ENCODE results near the gene CDS2.

Gene CDS2

DNA sequence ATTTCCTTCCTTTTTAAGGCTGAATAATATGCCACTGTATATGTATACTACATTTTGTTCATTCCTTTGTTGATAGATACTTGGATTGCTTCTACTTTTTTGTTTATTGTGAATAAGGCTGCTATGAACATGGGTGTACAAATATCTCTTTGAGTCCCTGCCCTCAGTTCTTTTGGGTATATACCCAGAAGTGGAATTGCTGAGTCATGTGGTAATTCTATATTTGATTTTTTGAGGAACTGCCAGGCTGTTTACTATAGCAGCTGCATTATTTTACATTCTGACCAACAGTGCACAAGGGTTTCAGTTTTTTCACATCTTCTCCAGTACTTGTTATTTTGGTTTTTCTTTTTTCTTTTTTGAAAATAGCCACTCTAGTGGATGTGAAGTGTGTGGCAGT, 34.1 kb downstream of the CDS2 start:
- ATAC-seq, result no peak
- TF ChIP-seq, protein P1, sequence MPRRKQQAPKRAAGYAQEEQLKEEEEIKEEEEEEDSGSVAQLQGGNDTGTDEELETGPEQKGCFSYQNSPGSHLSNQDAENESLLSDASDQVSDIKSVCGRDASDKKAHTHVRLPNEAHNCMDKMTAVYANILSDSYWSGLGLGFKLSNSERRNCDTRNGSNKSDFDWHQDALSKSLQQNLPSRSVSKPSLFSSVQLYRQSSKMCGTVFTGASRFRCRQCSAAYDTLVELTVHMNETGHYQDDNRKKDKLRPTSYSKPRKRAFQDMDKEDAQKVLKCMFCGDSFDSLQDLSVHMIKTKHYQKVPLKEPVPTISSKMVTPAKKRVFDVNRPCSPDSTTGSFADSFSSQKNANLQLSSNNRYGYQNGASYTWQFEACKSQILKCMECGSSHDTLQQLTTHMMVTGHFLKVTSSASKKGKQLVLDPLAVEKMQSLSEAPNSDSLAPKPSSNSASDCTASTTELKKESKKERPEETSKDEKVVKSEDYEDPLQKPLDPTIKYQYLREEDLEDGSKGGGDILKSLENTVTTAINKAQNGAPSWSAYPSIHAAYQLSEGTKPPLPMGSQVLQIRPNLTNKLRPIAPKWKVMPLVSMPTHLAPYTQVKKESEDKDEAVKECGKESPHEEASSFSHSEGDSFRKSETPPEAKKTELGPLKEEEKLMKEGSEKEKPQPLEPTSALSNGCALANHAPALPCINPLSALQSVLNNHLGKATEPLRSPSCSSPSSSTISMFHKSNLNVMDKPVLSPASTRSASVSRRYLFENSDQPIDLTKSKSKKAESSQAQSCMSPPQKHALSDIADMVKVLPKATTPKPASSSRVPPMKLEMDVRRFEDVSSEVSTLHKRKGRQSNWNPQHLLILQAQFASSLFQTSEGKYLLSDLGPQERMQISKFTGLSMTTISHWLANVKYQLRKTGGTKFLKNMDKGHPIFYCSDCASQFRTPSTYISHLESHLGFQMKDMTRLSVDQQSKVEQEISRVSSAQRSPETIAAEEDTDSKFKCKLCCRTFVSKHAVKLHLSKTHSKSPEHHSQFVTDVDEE (CRISPR knock-in tag; IDR thresholded peaks at IDR 0.05), result no peak
- TF ChIP-seq BACH2 (CRISPR knock-in tag; IDR thresholded peaks at IDR 0.05; ENCODE audit: borderline replicate concordance), result no peak
- TF ChIP-seq ZNF8 (CRISPR knock-in tag; IDR thresholded peaks at IDR 0.05), result no peak
- TF ChIP-seq ZFP3 (CRISPR knock-in tag; IDR thresholded peaks at IDR 0.05), result no peak
- no peak for TF ChIP-seq ZNF565 (CRISPR knock-in tag; conservative IDR thresholded peaks at IDR 0.05; ENCODE audit: low read depth)
- TF ChIP-seq, protein P2, sequence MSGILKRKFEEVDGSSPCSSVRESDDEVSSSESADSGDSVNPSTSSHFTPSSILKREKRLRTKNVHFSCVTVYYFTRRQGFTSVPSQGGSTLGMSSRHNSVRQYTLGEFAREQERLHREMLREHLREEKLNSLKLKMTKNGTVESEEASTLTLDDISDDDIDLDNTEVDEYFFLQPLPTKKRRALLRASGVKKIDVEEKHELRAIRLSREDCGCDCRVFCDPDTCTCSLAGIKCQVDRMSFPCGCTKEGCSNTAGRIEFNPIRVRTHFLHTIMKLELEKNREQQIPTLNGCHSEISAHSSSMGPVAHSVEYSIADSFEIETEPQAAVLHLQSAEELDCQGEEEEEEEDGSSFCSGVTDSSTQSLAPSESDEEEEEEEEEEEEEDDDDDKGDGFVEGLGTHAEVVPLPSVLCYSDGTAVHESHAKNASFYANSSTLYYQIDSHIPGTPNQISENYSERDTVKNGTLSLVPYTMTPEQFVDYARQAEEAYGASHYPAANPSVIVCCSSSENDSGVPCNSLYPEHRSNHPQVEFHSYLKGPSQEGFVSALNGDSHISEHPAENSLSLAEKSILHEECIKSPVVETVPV (CRISPR knock-in tag; IDR thresholded peaks at IDR 0.05), result no peak
- TF ChIP-seq, protein P3, sequence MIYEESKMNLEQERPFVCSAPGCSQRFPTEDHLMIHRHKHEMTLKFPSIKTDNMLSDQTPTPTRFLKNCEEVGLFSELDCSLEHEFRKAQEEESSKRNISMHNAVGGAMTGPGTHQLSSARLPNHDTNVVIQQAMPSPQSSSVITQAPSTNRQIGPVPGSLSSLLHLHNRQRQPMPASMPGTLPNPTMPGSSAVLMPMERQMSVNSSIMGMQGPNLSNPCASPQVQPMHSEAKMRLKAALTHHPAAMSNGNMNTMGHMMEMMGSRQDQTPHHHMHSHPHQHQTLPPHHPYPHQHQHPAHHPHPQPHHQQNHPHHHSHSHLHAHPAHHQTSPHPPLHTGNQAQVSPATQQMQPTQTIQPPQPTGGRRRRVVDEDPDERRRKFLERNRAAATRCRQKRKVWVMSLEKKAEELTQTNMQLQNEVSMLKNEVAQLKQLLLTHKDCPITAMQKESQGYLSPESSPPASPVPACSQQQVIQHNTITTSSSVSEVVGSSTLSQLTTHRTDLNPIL (CRISPR knock-in tag; IDR thresholded peaks at IDR 0.05; ENCODE audit: low read depth), result no peak
- TF ChIP-seq TOX (CRISPR knock-in tag; IDR thresholded peaks at IDR 0.05; ENCODE audit: borderline replicate concordance), result no peak
- TF ChIP-seq, protein P4, sequence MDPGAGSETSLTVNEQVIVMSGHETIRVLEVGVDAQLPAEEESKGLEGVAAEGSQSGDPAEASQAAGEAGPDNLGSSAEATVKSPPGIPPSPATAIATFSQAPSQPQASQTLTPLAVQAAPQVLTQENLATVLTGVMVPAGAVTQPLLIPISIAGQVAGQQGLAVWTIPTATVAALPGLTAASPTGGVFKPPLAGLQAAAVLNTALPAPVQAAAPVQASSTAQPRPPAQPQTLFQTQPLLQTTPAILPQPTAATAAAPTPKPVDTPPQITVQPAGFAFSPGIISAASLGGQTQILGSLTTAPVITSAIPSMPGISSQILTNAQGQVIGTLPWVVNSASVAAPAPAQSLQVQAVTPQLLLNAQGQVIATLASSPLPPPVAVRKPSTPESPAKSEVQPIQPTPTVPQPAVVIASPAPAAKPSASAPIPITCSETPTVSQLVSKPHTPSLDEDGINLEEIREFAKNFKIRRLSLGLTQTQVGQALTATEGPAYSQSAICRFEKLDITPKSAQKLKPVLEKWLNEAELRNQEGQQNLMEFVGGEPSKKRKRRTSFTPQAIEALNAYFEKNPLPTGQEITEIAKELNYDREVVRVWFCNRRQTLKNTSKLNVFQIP (CRISPR knock-in tag; IDR thresholded peaks at IDR 0.05; ENCODE audit: borderline replicate concordance, low read depth), result no peak
- TF ChIP-seq, protein P5, sequence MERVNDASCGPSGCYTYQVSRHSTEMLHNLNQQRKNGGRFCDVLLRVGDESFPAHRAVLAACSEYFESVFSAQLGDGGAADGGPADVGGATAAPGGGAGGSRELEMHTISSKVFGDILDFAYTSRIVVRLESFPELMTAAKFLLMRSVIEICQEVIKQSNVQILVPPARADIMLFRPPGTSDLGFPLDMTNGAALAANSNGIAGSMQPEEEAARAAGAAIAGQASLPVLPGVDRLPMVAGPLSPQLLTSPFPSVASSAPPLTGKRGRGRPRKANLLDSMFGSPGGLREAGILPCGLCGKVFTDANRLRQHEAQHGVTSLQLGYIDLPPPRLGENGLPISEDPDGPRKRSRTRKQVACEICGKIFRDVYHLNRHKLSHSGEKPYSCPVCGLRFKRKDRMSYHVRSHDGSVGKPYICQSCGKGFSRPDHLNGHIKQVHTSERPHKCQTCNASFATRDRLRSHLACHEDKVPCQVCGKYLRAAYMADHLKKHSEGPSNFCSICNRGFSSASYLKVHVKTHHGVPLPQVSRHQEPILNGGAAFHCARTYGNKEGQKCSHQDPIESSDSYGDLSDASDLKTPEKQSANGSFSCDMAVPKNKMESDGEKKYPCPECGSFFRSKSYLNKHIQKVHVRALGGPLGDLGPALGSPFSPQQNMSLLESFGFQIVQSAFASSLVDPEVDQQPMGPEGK (CRISPR knock-in tag; IDR thresholded peaks at IDR 0.05; ENCODE audit: borderline replicate concordance), result no peak
- TF ChIP-seq OSR1 (CRISPR knock-in tag; IDR thresholded peaks at IDR 0.05), result no peak
- no peak for TF ChIP-seq RARB (CRISPR knock-in tag; IDR thresholded peaks at IDR 0.05)
- no peak for TF ChIP-seq ISL1 (CRISPR knock-in tag; IDR thresholded peaks at IDR 0.05)

DNA sequence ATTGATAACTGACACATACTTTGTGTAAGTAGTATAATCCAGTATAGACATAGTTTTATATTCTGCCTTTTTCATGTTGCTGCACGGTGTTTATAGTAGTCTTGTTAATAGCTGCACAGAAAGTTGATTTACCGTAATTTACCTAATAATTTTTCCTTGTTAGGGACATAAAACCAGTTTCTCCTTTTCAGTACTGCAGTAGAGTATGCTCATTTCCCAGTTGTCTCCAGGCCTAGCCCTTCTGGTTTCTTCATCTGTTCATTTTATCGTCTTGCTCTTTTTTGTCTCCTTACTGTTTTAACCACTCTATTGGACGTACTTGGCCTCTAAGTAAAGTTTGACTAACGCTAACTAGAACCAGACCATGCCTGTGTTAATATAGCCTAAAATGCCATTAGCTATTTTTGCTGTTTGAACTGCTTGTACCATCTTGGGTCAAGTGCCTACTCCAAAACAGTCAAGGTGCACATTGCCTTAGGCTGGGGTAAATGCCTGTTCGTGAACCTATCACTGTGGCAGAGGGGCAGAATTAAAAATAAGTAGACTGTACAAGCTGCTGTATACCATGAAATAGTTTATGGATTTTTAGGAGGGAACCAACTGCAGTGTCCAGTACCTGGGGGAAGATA, 34.8 kb downstream of the CDS2 start:
- ATAC-seq, result no peak
- no peak for TF ChIP-seq ESRRG (CRISPR knock-in tag; IDR thresholded peaks at IDR 0.05)
- TF ChIP-seq, protein P2 (CRISPR knock-in tag; IDR thresholded peaks at IDR 0.05), result no peak
- no peak for TF ChIP-seq ZNF70 (CRISPR knock-in tag; IDR thresholded peaks at IDR 0.05)
- TF ChIP-seq, protein P5 (CRISPR knock-in tag; IDR thresholded peaks at IDR 0.05; ENCODE audit: borderline replicate concordance), result no peak
- TF ChIP-seq TCF4 (CRISPR knock-in tag; IDR thresholded peaks at IDR 0.05; ENCODE audit: borderline replicate concordance), result no peak
- no peak for TF ChIP-seq ZC3H10 (CRISPR knock-in tag; IDR thresholded peaks at IDR 0.05)
- TF ChIP-seq ZNF565 (CRISPR knock-in tag; conservative IDR thresholded peaks at IDR 0.05; ENCODE audit: low read depth), result no peak
- TF ChIP-seq ISL1 (CRISPR knock-in tag; IDR thresholded peaks at IDR 0.05), result no peak
- TF ChIP-seq, protein P1 (CRISPR knock-in tag; IDR thresholded peaks at IDR 0.05), result no peak
- no peak for TF ChIP-seq PPARA (CRISPR knock-in tag; IDR thresholded peaks at IDR 0.05; ENCODE audit: borderline replicate concordance)
- TF ChIP-seq SNAI2 (CRISPR knock-in tag; IDR thresholded peaks at IDR 0.05), result no peak
- TF ChIP-seq, protein P4 (CRISPR knock-in tag; IDR thresholded peaks at IDR 0.05; ENCODE audit: borderline replicate concordance, low read depth), result no peak
- TF ChIP-seq ZFP30 (CRISPR knock-in tag; IDR thresholded peaks at IDR 0.05), result no peak
- no peak for TF ChIP-seq OSR1 (CRISPR knock-in tag; IDR thresholded peaks at IDR 0.05)
- no peak for TF ChIP-seq ZNF8 (CRISPR knock-in tag; IDR thresholded peaks at IDR 0.05)

Data from SK-N-SH treated with all-trans-retinoic acid at 6 μM for 48 hours (cell line).